Measurements from ENCODE around the gene CYTH3.

Gene CYTH3

DNA sequence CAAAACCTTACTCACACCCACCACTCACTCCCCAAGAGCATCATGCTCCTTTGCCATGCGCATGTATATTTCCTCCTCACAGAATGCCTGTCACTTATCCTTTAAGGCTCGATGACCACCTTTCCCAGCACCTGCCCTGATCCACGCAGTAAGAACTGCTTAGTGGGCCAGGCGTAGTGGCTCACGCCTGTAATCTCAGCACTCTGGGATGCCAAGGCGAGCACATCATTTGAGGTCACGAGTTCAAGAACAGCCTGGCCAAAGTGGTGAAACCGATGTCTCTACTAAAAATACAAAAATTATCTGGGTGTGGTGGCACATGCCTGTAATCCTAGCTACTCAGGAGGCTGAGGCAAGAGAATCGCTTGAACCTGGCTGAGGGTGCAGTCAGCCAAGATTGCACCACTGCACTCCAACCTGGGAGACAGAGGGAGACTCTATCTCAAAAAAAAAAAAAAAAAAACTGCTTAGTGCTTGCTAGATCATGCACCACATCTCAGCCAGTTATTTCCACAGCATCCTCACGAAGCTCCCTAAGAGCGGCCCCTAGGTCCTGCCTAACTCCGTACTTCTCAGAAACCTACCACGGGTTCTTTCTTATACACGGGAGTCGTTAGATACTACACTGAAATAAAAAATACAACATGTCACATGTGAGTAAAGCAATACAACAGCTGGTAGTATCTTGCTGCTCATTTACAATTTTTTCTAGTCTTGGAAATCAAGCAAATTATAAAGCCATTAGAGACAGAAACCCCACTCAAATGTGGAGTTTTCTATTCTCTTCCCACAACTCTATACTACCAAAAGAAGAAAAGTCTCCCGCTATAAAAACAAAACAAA, 37.2 kb downstream of the CYTH3 start:
- Histone ChIP-seq H3F3A (ENCODE audit: insufficient read depth) (no peaks in the 10 kb centered on the region), H3K27me3 (ENCODE audit: low read length) (no peaks in the 10 kb centered on the region), H2AFZ (ENCODE audit: low read depth, low read length, severe bottlenecking) (no peak overlapping the region), H3K79me2 (ENCODE audit: insufficient read depth, low read length) (no peaks in the 10 kb centered on the region), H3K36me3 (ENCODE audit: low read length) (no peaks in the 10 kb centered on the region), H3K27ac (ENCODE audit: low read depth, low read length) (no peak overlapping the region), H3K9me2 (replicated peaks; ENCODE audit: insufficient read depth, low read length) (no peaks in the 10 kb centered on the region), H3K4me2 (ENCODE audit: low read depth, low read length, poor library complexity, severe bottlenecking) (no peak overlapping the region), H3K4me3 (ENCODE audit: insufficient read depth, low read length, poor library complexity, severe bottlenecking) (no peak overlapping the region), H3K9ac (ENCODE audit: low read length) (no peak overlapping the region), H4K20me1 (ENCODE audit: low read depth, low read length) (no peaks in the 10 kb centered on the region), H3K9me3 (ENCODE audit: insufficient read depth, low read length) (no peaks in the 10 kb centered on the region)
- TF ChIP-seq EZH2phosphoT487 (conservative IDR thresholded peaks at IDR 0.05; ENCODE audit: low read length): no peak
- TF ChIP-seq, protein P1, sequence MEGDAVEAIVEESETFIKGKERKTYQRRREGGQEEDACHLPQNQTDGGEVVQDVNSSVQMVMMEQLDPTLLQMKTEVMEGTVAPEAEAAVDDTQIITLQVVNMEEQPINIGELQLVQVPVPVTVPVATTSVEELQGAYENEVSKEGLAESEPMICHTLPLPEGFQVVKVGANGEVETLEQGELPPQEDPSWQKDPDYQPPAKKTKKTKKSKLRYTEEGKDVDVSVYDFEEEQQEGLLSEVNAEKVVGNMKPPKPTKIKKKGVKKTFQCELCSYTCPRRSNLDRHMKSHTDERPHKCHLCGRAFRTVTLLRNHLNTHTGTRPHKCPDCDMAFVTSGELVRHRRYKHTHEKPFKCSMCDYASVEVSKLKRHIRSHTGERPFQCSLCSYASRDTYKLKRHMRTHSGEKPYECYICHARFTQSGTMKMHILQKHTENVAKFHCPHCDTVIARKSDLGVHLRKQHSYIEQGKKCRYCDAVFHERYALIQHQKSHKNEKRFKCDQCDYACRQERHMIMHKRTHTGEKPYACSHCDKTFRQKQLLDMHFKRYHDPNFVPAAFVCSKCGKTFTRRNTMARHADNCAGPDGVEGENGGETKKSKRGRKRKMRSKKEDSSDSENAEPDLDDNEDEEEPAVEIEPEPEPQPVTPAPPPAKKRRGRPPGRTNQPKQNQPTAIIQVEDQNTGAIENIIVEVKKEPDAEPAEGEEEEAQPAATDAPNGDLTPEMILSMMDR (IDR thresholded peaks at IDR 0.05; ENCODE audit: insufficient read depth, low read length, poor library complexity, severe bottlenecking): no peak

DNA sequence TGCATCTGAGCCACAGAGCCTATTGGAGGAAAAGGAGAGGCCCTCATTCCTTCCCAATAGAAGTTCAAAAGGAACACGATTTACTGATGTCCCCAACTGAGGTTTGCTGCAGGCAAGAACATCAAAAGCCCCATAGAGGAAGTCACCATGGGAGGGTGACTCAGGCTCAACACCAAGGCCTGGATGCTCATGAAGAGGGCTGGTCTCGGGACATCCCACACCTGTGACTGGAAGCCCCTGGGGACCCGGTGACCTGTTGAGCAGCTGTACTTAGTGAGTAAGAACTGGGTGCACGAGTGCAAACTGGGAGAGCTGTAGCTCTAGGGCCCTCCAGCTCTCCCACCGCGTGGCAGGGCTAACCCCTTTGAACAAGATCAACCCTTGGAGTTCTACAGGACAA, 38.0 kb downstream of the CYTH3 start:
- H3K4me3 ChIP-seq (ENCODE audit: insufficient read depth, low read length, poor library complexity, severe bottlenecking): no peak overlapping the region
- H3F3A ChIP-seq (ENCODE audit: insufficient read depth): no peaks in the 10 kb centered on the region
- H4K20me1 ChIP-seq (ENCODE audit: low read depth, low read length): no peaks in the 10 kb centered on the region
- H3K27me3 ChIP-seq (ENCODE audit: low read length): no peaks in the 10 kb centered on the region
- H3K4me2 ChIP-seq (ENCODE audit: low read depth, low read length, poor library complexity, severe bottlenecking): no peak overlapping the region
- no peaks in the 10 kb centered on the region for H3K36me3 ChIP-seq (ENCODE audit: low read length)
- H3K79me2 ChIP-seq (ENCODE audit: insufficient read depth, low read length): no peaks in the 10 kb centered on the region
- no peaks in the 10 kb centered on the region for H3K9me3 ChIP-seq (ENCODE audit: insufficient read depth, low read length)
- H3K9me2 ChIP-seq (replicated peaks; ENCODE audit: insufficient read depth, low read length): no peaks in the 10 kb centered on the region
- no peak overlapping the region for H3K9ac ChIP-seq (ENCODE audit: low read length)
- no peak overlapping the region for H3K27ac ChIP-seq (ENCODE audit: low read depth, low read length)
- H2AFZ ChIP-seq (ENCODE audit: low read depth, low read length, severe bottlenecking): no peak overlapping the region
- TF ChIP-seq, protein P1 (IDR thresholded peaks at IDR 0.05; ENCODE audit: insufficient read depth, low read length, poor library complexity, severe bottlenecking): no peak
- TF ChIP-seq EZH2phosphoT487 (conservative IDR thresholded peaks at IDR 0.05; ENCODE audit: low read length): no peak

DNA sequence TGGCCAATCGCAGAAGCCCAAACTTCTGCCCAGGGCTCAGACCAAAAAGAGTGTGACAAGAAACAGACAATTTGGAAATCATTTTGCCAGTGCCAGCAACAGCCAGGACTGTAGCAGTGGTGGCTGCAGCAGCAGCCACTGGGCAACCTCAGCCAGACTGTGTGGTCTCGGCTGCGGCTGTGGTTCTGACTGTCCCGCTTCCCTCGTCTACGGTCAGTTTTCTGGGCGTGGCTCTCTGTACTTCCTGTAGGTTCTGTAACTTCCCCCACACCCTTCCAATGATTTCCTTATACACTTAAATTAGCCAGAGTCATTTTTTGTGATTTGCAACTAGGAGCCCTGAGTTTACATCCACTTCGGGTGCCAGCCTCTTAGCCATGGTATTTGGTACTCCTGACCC, 39.9 kb downstream of the CYTH3 start:
- no peaks in the 10 kb centered on the region for H4K20me1 ChIP-seq (ENCODE audit: low read depth, low read length)
- no peak overlapping the region for H3K4me3 ChIP-seq (ENCODE audit: insufficient read depth, low read length, poor library complexity, severe bottlenecking)
- H3K4me2 ChIP-seq (ENCODE audit: low read depth, low read length, poor library complexity, severe bottlenecking): no peak overlapping the region
- H2AFZ ChIP-seq (ENCODE audit: low read depth, low read length, severe bottlenecking): no peak overlapping the region
- H3F3A ChIP-seq (ENCODE audit: insufficient read depth): 0 out of 2 replicates have a peak, but pooled peaks cover 4% of the 10 kb centered on the region
- no peaks in the 10 kb centered on the region for H3K9me2 ChIP-seq (replicated peaks; ENCODE audit: insufficient read depth, low read length)
- no peaks in the 10 kb centered on the region for H3K79me2 ChIP-seq (ENCODE audit: insufficient read depth, low read length)
- H3K9ac ChIP-seq (ENCODE audit: low read length): no peak overlapping the region
- H3K36me3 ChIP-seq (ENCODE audit: low read length): no peaks in the 10 kb centered on the region
- no peaks in the 10 kb centered on the region for H3K27me3 ChIP-seq (ENCODE audit: low read length)
- no peak for TF ChIP-seq EZH2phosphoT487 (conservative IDR thresholded peaks at IDR 0.05; ENCODE audit: low read length)
- TF ChIP-seq, protein P1 (IDR thresholded peaks at IDR 0.05; ENCODE audit: insufficient read depth, low read length, poor library complexity, severe bottlenecking): no peak
- H3K9me3 ChIP-seq (ENCODE audit: insufficient read depth, low read length): no peaks in the 10 kb centered on the region
- H3K27ac ChIP-seq (ENCODE audit: low read depth, low read length): no peak overlapping the region

Measured in SU-DHL-6 (cell line).